ENCODE results near the gene FLYWCH1.
"Not testable (repeated sequence)": the region's sequence is repeated elsewhere in the genome, so short reads cannot be mapped to it uniquely, and the experiment has no call there.

The FLYWCH1 gene

GRCh38 chr16:2928796-2929195 is 17.1 kb downstream of the FLYWCH1 start:
- H3K27me3 ChIP-seq (ENCODE audit: insufficient read depth, low read length), result no peaks in the 10 kb centered on the region
- no peaks in the 10 kb centered on the region for H3K9me3 ChIP-seq (ENCODE audit: insufficient read depth, low read depth, low read length)
- no peak overlapping the region for H3K9ac ChIP-seq (ENCODE audit: low read depth, low read length)
- peaks cover 3% of the 10 kb centered on the region for H3K36me3 ChIP-seq (ENCODE audit: insufficient read depth, low read length)
- WGBS, result 91% methylated on average over 11 of the region's 11 CpGs
- H3K4me1 ChIP-seq (ENCODE audit: insufficient read depth, low read length), result peaks cover 5% of the 10 kb centered on the region
- H3K4me3 ChIP-seq (ENCODE audit: low read length), result no peak overlapping the region
- H3K27ac ChIP-seq (ENCODE audit: low read depth, low read length), result no peak overlapping the region; the same call in 1 of the 2 replicates

GRCh38 chr16:2929693-2930092 is 18.0 kb downstream of the FLYWCH1 start:
- Histone ChIP-seq H3K4me1 (ENCODE audit: insufficient read depth, low read length) (peaks cover 5% of the 10 kb centered on the region), H3K36me3 (ENCODE audit: insufficient read depth, low read length) (peaks cover 3% of the 10 kb centered on the region), H3K9ac (ENCODE audit: low read depth, low read length) (no peak overlapping the region), H3K27me3 (ENCODE audit: insufficient read depth, low read length) (no peaks in the 10 kb centered on the region), H3K9me3 (ENCODE audit: insufficient read depth, low read depth, low read length) (no peaks in the 10 kb centered on the region), H3K4me3 (ENCODE audit: low read length) (no peak overlapping the region), H3K27ac (ENCODE audit: low read depth, low read length) (no peak overlapping the region)
- WGBS, result 94% methylated on average over 14 of the region's 14 CpGs

DNA sequence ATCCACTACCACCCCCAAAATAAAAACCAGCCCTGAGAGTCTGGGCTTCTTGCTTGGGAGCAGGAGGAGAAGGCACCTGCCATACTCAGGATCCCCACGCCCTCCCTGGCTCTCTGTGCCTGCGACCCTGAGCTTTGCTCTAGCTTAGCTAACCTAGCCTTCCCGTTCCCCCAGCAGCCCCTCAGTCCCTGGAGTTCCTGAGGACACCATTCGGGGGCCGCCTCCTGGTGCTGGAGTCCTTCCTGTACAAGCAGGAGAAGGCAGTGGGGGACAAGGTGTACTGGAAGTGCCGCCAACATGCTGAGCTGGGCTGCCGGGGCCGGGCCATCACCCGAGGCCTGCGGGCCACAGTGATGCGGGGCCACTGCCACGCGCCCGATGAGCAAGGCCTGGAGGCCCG is 18.5 kb downstream of the FLYWCH1 start:
- Histone ChIP-seq H3K9ac (ENCODE audit: low read depth, low read length) (no peak overlapping the region), H3K27me3 (ENCODE audit: insufficient read depth, low read length) (no peaks in the 10 kb centered on the region), H3K9me3 (ENCODE audit: insufficient read depth, low read depth, low read length) (no peaks in the 10 kb centered on the region), H3K36me3 (ENCODE audit: insufficient read depth, low read length) (peaks cover 3% of the 10 kb centered on the region), H3K27ac (ENCODE audit: low read depth, low read length) (no peak overlapping the region), H3K4me1 (ENCODE audit: insufficient read depth, low read length) (peaks cover 5% of the 10 kb centered on the region), H3K4me3 (ENCODE audit: low read length) (no peak overlapping the region)
- WGBS, result 95% methylated on average over 15 of the region's 15 CpGs

DNA sequence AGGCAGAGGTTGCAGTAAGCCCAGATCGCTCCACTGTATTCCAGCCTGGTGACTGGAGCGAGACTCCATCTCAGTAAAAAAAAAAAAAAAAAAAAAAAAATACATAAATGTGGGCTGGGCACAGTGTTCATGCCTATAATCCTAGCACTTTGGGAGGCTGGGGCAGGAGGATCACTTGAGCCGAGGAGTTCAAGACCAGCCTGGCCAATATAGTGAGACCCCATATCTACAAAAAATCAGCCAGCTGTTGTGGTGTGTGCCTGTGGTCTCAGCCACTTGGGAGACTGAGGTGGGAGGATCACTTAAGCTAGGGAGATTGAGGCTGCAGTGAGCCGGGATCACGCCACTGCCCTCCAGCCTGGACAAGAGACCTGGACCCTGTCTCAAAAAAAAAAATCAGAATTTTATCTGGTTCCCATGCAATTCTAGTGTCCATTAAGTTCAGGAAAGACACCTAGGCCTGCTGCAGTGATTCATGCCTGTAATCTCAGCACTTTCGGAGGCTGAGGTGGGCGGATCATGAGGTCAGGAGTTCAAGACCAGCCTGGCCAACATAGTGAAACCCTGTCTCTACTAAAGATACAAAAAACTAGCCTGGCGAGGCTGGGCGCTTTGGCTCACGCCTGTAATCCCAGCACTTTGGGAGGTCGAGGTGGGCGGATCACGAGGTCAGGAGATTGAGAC is 19.6 kb downstream of the FLYWCH1 start:
- not testable (repeated sequence) for H3K4me1 ChIP-seq (ENCODE audit: insufficient read depth, low read length); H3K36me3 ChIP-seq (ENCODE audit: insufficient read depth, low read length)
- 93% methylated on average over 13 of the region's 13 CpGs for WGBS

DNA sequence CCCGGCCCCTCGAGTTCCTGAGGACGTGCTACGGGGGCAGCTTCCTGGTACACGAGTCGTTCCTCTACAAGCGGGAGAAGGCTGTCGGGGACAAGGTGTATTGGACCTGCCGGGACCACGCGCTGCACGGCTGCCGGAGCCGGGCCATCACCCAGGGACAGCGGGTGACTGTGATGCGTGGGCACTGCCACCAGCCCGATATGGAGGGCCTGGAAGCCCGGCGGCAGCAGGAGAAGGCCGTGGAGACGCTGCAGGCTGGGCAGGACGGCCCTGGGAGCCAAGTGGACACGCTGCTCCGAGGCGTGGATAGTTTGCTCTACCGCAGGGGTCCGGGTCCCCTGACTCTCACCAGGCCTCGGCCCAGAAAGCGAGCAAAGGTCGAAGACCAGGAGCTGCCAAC is 21.4 kb downstream of the FLYWCH1 start:
- WGBS, result 95% methylated on average over 30 of the region's 30 CpGs
- no peak overlapping the region for H3K4me3 ChIP-seq (ENCODE audit: low read length)
- H3K4me1 ChIP-seq (ENCODE audit: insufficient read depth, low read length), result no peaks in the 10 kb centered on the region
- H3K9ac ChIP-seq (ENCODE audit: low read depth, low read length), result no peak overlapping the region
- no peaks in the 10 kb centered on the region for H3K27me3 ChIP-seq (ENCODE audit: insufficient read depth, low read length)
- H3K36me3 ChIP-seq (ENCODE audit: insufficient read depth, low read length), result peaks cover 3% of the 10 kb centered on the region
- no peak overlapping the region for H3K27ac ChIP-seq (ENCODE audit: low read depth, low read length)
- H3K9me3 ChIP-seq (ENCODE audit: insufficient read depth, low read depth, low read length), result no peaks in the 10 kb centered on the region

More for the DNA sequence above, 19.6 kb downstream of the FLYWCH1 start:
- H3K27me3 ChIP-seq (ENCODE audit: insufficient read depth, low read length); H3K4me3 ChIP-seq (ENCODE audit: low read length); H3K27ac ChIP-seq (ENCODE audit: low read depth, low read length); H3K9me3 ChIP-seq (ENCODE audit: insufficient read depth, low read depth, low read length); H3K9ac ChIP-seq (ENCODE audit: low read depth, low read length): not testable (repeated sequence)

- Histone ChIP-seq H3K36me3 (ENCODE audit: insufficient read depth, low read length) (peaks cover 3% of the 10 kb centered on the region), H3K27ac (ENCODE audit: low read depth, low read length) (no peak overlapping the region), H3K27me3 (ENCODE audit: insufficient read depth, low read length) (no peaks in the 10 kb centered on the region), H3K4me1 (ENCODE audit: insufficient read depth, low read length) (no peaks in the 10 kb centered on the region), H3K9me3 (ENCODE audit: insufficient read depth, low read depth, low read length) (no peaks in the 10 kb centered on the region), H3K9ac (ENCODE audit: low read depth, low read length) (no peak overlapping the region), H3K4me3 (ENCODE audit: low read length) (no peak overlapping the region)
- 95% methylated on average over 22 of the region's 22 CpGs for WGBS
Measured at GRCh38 chr16:2933701-2934100, 22.0 kb downstream of the FLYWCH1 start.

GRCh38 chr16:2934450-2934849 is 22.7 kb downstream of the FLYWCH1 start:
- H3K36me3 ChIP-seq (ENCODE audit: insufficient read depth, low read length), result peaks cover 8% of the 10 kb centered on the region
- no peak overlapping the region for H3K9ac ChIP-seq (ENCODE audit: low read depth, low read length)
- no peaks in the 10 kb centered on the region for H3K9me3 ChIP-seq (ENCODE audit: insufficient read depth, low read depth, low read length)
- no peak overlapping the region for H3K4me3 ChIP-seq (ENCODE audit: low read length)
- no peaks in the 10 kb centered on the region for H3K4me1 ChIP-seq (ENCODE audit: insufficient read depth, low read length)
- 94% methylated on average over 15 of the region's 15 CpGs for WGBS
- H3K27ac ChIP-seq (ENCODE audit: low read depth, low read length), result no peak overlapping the region
- no peaks in the 10 kb centered on the region for H3K27me3 ChIP-seq (ENCODE audit: insufficient read depth, low read length)

DNA sequence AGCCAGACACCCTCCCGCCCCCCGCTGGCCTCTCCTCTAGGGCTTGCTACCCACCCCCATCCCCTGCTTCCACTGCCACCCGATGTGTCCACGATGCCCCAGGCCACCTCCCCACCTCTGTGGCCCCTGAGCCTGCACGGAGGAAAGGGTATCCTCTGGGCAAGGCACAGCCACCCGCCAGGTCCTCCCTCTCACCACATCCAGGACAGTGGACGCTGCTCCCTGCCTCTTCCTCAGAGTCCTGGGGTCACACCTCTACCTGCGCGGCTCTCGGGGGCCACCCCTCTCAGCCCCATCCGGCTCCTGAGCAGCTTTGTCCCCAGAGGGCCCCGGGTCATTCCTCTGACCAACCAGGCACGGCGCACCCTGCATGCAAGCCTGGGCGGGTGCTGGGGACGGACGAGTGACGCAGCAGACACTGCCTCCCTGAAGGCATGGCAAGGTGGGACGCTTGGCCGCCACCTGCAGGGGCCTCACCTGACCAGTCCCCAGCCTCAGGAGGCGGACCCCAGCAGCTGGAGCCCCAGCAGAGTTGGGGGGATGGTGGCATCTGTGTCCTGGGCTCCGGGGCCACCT is 24.8 kb downstream of the FLYWCH1 start:
- H3K4me3 ChIP-seq (ENCODE audit: low read length), result no peak overlapping the region
- no peak overlapping the region for H3K27ac ChIP-seq (ENCODE audit: low read depth, low read length)
- no peaks in the 10 kb centered on the region for H3K9me3 ChIP-seq (ENCODE audit: insufficient read depth, low read depth, low read length)
- no peaks in the 10 kb centered on the region for H3K27me3 ChIP-seq (ENCODE audit: insufficient read depth, low read length)
- H3K9ac ChIP-seq (ENCODE audit: low read depth, low read length), result no peak overlapping the region
- H3K4me1 ChIP-seq (ENCODE audit: insufficient read depth, low read length), result no peaks in the 10 kb centered on the region
- H3K36me3 ChIP-seq (ENCODE audit: insufficient read depth, low read length), result peaks cover 7% of the 10 kb centered on the region; the same call in 1 of the 2 replicates
- WGBS, result 92% methylated on average over 22 of the region's 22 CpGs

DNA sequence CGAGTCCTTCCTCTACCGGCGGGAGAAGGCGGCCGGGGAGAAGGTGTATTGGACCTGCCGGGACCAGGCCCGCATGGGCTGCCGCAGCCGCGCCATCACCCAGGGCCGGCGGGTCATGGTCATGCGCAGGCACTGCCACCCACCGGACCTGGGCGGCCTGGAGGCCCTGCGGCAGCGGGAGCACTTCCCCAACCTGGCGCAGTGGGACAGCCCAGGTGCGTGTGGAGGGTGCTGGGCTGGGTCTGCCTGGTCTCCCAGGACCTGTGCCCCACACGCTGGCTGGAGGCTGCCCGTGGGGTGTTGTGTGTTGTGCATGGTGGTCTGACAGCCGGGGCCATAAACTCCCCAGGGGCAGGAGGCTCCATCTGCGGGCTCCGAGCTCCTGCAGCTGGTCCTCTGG is 25.4 kb downstream of the FLYWCH1 start:
- H3K4me3 ChIP-seq (ENCODE audit: low read length), result no peak overlapping the region
- no peak overlapping the region for H3K9ac ChIP-seq (ENCODE audit: low read depth, low read length)
- no peak overlapping the region for H3K27ac ChIP-seq (ENCODE audit: low read depth, low read length)
- no peaks in the 10 kb centered on the region for H3K27me3 ChIP-seq (ENCODE audit: insufficient read depth, low read length)
- no peaks in the 10 kb centered on the region for H3K9me3 ChIP-seq (ENCODE audit: insufficient read depth, low read depth, low read length)
- whole genome bisulfite sequencing, result 96% methylated on average over 24 of the region's 24 CpGs
- peaks cover 7% of the 10 kb centered on the region; the same call in 1 of the 2 replicates for H3K36me3 ChIP-seq (ENCODE audit: insufficient read depth, low read length)
- H3K4me1 ChIP-seq (ENCODE audit: insufficient read depth, low read length), result no peaks in the 10 kb centered on the region

- Histone ChIP-seq H3K9me3 (ENCODE audit: insufficient read depth, low read depth, low read length) (no peaks in the 10 kb centered on the region), H3K9ac (ENCODE audit: low read depth, low read length) (no peak overlapping the region), H3K4me1 (ENCODE audit: insufficient read depth, low read length) (no peaks in the 10 kb centered on the region), H3K4me3 (ENCODE audit: low read length) (no peak overlapping the region), H3K27ac (ENCODE audit: low read depth, low read length) (no peak overlapping the region), H3K27me3 (ENCODE audit: insufficient read depth, low read length) (no peaks in the 10 kb centered on the region), H3K36me3 (ENCODE audit: insufficient read depth, low read length) (peaks cover 9% of the 10 kb centered on the region; the same call in 1 of the 2 replicates)
- WGBS, result 97% methylated on average over 12 of the region's 12 CpGs
Measured at GRCh38 chr16:2938206-2938605, 26.5 kb downstream of the FLYWCH1 start.

DNA sequence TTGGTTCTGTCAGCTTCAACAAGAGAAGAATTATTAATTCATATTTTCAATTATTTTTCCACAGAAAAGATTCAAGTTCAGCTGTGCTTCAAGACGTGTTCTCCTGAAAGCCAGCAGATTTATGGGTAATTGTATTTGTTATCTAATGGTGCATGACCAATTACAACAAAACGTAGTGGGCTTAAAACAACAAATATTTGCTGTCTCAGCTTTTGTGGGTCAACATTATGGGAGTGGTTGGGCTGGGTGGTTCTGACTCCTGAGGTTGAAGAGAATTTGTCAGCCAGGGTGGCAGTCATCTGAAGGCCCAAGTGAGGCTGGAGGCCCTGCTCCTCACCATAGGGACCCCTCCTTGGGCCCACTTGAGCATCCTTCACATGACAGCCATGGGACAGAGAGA is 28.2 kb downstream of the FLYWCH1 start:
- H3K36me3 ChIP-seq (ENCODE audit: insufficient read depth, low read length), result peaks cover 9% of the 10 kb centered on the region; the same call in 1 of the 2 replicates
- no peak overlapping the region for H3K9ac ChIP-seq (ENCODE audit: low read depth, low read length)
- WGBS, result 86% methylated on average over 2 of the region's 2 CpGs
- no peaks in the 10 kb centered on the region for H3K4me1 ChIP-seq (ENCODE audit: insufficient read depth, low read length)
- no peak overlapping the region for H3K27ac ChIP-seq (ENCODE audit: low read depth, low read length)
- no peaks in the 10 kb centered on the region for H3K27me3 ChIP-seq (ENCODE audit: insufficient read depth, low read length)
- no peaks in the 10 kb centered on the region for H3K9me3 ChIP-seq (ENCODE audit: insufficient read depth, low read depth, low read length)
- no peak overlapping the region for H3K4me3 ChIP-seq (ENCODE audit: low read length)
